Measurements from ENCODE around the gene SPATA9.
"Not testable (repeated sequence)": the region's sequence is repeated elsewhere in the genome, so short reads cannot be mapped to it uniquely, and the experiment has no call there.

SPATA9 gene

GRCh38 chr5:95715799-95716461 lies 33.1 kb upstream of the SPATA9 start:
- DNase-seq (ENCODE audit: extremely low read depth, low read depth): peak; percentile 60
- no peak for TF ChIP-seq CTCF (IDR thresholded peaks at IDR 0.05; ENCODE audit: low read depth, low read length, missing control alignments)
- no peak overlapping the region for H3K4me3 ChIP-seq (replicated peaks; ENCODE audit: low read depth, low read length)

DNA sequence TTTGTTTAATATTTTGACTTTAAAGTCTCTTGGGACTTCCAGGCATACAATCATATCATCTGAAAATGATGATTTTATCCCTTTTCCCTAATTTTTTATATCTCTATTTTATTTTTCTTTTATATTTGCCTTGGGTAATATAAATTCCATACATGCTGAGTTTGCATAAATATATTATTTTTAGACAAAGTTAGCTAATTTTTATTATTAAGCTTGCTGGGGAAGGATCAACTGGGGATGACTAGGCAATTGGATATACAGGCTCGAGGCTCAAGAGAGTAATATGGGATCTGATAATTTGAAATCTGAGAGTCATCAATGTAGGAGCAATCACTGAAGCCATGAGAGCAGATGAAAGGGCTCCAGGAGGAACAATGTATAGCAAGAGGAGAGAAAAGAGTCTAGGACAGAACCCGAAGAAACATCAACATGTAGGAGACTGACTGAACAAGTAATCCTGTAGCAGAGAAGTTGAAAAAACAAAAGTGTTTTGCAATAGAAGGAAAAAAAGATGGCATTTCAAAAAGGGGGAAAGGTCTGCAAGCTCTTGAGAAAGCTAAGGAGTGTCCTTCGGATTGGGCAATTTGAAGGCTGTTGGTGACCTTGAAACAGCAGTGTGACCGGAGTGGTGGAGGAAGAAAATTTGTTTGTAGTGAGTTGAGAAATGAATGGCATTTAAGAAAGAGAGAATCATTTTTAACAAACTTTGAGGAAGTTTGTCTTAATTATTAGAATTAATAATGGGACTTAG lies 31.3 kb upstream of the SPATA9 start:
- no peak overlapping the region for H3K4me3 ChIP-seq (replicated peaks; ENCODE audit: low read depth, low read length)
- TF ChIP-seq CTCF (IDR thresholded peaks at IDR 0.05; ENCODE audit: low read depth, low read length, missing control alignments): no peak
- DNase-seq (ENCODE audit: extremely low read depth, low read depth): no peak

- not testable (repeated sequence) for H3K4me3 ChIP-seq (replicated peaks; ENCODE audit: low read depth, low read length); DNase-seq (ENCODE audit: extremely low read depth, low read depth)
Measured at GRCh38 chr5:95713246-95713645, 30.5 kb upstream of the SPATA9 start.

- peak; percentile 61 for DNase-seq (ENCODE audit: extremely low read depth, low read depth)
- no peak for TF ChIP-seq CTCF (IDR thresholded peaks at IDR 0.05; ENCODE audit: low read depth, low read length, missing control alignments)
- H3K4me3 ChIP-seq (replicated peaks; ENCODE audit: low read depth, low read length): no peak overlapping the region
Measured at GRCh38 chr5:95712347-95712958, 29.7 kb upstream of the SPATA9 start.

- TF ChIP-seq CTCF (IDR thresholded peaks at IDR 0.05; ENCODE audit: low read depth, low read length, missing control alignments): no peak
- H3K4me3 ChIP-seq (replicated peaks; ENCODE audit: low read depth, low read length): no peak overlapping the region
- no peak for DNase-seq (ENCODE audit: extremely low read depth, low read depth)
Measured at GRCh38 chr5:95711501-95712346, 28.9 kb upstream of the SPATA9 start.

DNA sequence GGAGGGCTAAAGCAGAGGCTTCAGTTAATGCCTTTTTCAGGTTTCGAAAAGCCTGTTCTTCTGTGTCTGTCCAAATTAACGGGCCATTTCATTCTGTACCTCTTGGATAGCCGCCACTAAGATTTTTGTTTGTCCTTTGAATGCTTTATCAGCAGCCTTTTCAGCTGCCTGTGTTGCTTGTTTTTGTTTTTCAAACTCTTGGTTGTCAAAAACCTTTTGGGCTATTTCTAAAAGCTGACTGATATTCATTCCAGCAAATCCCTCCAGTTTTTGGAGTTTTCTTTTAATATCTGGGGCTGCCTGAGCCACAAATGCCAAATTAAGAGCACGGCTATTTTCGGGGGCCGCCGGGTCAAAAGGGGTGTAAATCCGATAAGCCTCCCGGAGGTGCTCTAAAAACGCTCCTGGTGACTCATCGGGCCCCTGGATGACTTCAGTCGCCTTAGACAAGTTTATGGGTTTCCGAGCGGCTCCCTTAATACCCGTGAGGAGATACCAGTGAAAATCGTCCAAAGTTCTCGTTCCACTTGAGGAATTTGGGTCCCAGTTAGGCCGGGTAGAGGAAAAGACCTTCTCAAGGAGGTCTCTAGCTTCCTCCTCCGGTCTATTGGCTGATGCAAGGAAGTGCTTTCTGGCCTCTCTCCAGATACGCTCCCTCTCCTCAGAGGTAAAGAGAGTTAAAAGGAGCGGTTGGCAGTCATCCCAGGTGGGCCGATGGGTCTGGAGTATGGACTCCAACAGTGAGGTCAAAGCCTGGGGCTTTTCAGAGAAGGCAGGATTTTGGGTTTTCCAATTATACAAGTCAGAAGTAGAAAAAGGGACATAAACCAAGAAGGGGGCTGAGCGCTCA lies 28.1 kb upstream of the SPATA9 start:
- H3K4me3 ChIP-seq (replicated peaks; ENCODE audit: low read depth, low read length); DNase-seq (ENCODE audit: extremely low read depth, low read depth): not testable (repeated sequence)
